Epithelial cell of prostate (primary cell): ENCODE results near the gene PTPN12.
"Not testable (repeated sequence)": the region's sequence is repeated elsewhere in the genome, so short reads cannot be mapped to it uniquely, and the experiment has no call there.

Experiments used
- DNase-seq: peaks from one replicate; pipeline ENCODE4 v3.0.0-alpha.2; 2011; ENCODE audit warnings: low read depth, low spot score
- H3K27ac ChIP-seq: fragments of 450-650 bp; 2 replicates; pipeline ENCODE4 v1.5.1; 2017; ENCODE audit warnings: mild to moderate bottlenecking

The PTPN12 gene

DNA sequence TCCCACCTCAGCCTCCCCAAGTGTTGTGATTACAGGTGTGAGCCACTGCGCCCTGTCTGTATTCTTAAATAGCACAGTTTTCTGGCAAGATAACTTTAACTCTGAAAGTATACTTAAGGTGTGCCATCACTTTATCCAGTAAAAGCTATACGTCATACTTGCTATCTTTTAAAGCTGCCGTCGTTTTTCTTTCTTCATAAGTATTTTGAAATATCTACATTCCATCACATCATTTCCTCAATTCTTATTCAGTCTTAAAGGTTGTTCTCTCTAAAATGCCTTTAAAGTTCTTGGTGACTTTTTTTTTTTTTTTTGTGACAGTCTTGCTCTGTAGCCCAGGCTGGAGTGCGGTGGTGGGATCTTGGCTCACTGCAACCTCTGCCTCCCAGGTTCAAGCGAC, 34.7 kb downstream of the PTPN12 start:
- DNase-seq = no peak
- H3K27ac ChIP-seq = no peak overlapping the region

GRCh38 chr7:77575187-77575586, 38.1 kb downstream of the PTPN12 start:
- DNase-seq = no peak
- H3K27ac ChIP-seq = no peak overlapping the region

- no peak overlapping the region for H3K27ac ChIP-seq
- no peak for DNase-seq
Observed at GRCh38 chr7:77576856-77577255, 39.8 kb downstream of the PTPN12 start.

- no peak for DNase-seq
- H3K27ac ChIP-seq = peak overlapping the region; percentile 58
Observed at GRCh38 chr7:77579797-77580196, 42.7 kb downstream of the PTPN12 start.

GRCh38 chr7:77580762-77581350, 43.8 kb downstream of the PTPN12 start:
- peak overlapping the region; percentile 58 for H3K27ac ChIP-seq
- no peak for DNase-seq

DNA sequence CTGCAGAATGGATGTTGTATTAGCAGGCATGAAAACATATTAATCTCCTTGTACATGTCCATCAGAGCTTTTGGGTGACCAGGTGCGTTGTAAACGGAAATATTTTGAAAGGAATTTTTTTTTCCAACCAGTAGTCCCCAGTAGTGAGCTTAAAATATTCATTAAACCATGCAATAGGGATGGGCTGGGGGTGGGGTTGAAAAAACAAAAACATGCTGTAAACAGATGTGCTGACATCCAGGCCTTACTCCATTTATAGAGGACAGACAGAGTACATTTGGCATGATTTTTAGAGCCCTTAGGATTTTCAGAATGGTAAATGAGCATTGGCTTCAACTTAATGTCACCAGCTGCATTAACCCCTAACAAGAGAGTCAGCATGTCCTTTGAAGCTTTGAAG, 50.2 kb downstream of the PTPN12 start:
- H3K27ac ChIP-seq = no peak overlapping the region

GRCh38 chr7:77600952-77601351, 63.9 kb downstream of the PTPN12 start:
- H3K27ac ChIP-seq = no peak overlapping the region
- no peak for DNase-seq

More for the DNA sequence above, 50.2 kb downstream of the PTPN12 start:
- DNase-seq = no peak

DNA sequence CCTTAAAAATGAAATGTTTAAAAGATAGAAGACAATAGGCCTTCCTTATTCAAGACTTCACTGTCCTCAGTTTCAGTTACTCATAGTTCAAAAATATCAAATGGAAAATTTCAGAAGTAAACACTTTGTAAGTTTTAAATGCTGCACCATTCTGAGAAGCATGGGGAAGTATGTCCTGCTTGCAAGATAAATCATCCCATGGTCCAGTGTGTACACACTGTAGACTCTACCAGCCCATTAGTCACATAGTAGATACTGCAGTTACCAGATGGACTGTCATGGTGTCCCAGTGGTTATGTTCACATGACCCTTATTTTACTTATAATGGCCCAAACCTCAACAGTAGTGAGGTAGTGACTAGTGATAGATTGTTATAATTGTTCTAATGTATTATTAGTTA, 69.5 kb downstream of the PTPN12 start:
- DNase-seq = no peak
- no peak overlapping the region for H3K27ac ChIP-seq

DNA sequence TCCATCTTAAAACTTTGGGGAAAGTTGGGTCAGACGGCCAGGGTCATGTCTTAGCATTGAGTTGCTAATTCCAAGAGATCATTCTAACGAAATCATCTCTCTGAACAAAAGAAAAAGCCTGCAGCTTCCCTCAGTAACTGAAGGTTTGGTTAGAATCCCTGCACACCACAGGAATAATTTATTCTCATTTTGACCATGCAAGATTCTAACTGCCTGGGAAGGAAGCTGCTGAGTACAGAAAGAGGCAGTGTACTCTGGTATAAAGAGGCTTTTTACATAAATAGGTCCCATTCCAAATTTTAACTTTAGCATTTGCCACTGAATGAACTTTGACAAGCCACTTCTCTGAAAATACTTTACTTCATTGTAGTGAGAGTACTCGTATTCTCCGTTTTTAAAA, 82.2 kb downstream of the PTPN12 start:
- DNase-seq = no peak
- no peak overlapping the region for H3K27ac ChIP-seq

DNA sequence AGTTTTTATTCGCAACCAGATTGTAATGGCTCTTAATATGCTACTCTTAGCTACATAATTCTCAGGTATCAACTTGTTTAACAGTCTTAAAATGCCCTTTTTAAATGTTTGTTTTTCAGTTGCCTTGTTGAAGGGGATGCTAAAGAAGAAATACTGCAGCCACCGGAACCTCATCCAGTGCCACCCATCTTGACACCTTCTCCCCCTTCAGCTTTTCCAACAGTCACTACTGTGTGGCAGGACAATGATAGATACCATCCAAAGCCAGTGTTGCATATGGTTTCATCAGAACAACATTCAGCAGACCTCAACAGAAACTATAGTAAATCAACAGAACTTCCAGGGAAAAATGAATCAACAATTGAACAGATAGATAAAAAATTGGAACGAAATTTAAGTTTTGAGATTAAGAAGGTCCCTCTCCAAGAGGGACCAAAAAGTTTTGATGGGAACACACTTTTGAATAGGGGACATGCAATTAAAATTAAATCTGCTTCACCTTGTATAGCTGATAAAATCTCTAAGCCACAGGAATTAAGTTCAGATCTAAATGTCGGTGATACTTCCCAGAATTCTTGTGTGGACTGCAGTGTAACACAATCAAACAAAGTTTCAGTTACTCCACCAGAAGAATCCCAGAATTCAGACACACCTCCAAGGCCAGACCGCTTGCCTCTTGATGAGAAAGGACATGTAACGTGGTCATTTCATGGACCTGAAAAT, 89.7 kb downstream of the PTPN12 start:
- H3K27ac ChIP-seq = peak overlapping the region; percentile 66
- DNase-seq = no peak

GRCh38 chr7:77627309-77627676, 90.2 kb downstream of the PTPN12 start:
- DNase-seq = no peak
- H3K27ac ChIP-seq = peak overlapping the region; percentile 66

GRCh38 chr7:77629797-77630196, 92.7 kb downstream of the PTPN12 start:
- H3K27ac ChIP-seq = no peak overlapping the region
- DNase-seq = no peak

DNA sequence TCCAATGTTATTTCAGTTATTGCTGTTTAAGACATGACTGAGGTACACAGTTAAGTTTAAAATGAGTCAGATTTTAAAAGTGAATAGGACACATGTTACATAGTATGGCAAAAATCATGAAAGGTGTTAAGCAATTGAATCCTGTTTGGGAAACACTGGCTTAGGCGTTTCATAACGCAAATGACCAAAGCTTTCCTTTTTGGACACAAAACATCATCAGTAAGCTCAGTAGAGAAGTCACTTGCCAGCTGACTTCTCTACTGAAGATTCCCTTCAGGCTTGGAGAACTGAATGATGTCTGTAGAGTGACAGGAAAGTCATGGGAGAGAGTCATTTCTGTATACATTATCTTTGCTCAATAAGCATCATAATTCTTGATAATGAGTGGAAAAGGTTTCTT, 94.7 kb downstream of the PTPN12 start:
- H3K27ac ChIP-seq = no peak overlapping the region
- DNase-seq = no peak

DNA sequence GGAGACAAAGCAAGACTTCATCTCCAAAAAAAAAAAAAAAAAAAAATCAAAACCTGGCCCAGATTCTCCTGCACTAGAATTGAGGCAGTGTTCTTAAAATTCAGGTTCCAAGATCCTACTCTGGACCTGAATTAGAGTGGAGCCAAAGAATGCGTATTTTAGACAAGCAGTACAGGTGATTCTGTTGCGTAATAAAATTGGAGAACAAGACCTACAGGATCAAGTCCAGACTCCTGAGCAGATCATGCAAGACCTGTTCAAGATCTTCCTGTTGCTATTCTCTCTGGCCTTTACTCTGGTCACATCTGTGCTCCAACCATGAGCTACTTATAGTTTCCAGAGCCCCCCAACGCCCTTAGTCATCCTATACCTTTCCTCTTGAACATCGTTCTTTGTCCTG, 107.7 kb downstream of the PTPN12 start:
- no peak overlapping the region for H3K27ac ChIP-seq
- DNase-seq = no peak

- no peak for DNase-seq
Observed at GRCh38 chr7:77648742-77649338, 111.7 kb downstream of the PTPN12 start.

DNA sequence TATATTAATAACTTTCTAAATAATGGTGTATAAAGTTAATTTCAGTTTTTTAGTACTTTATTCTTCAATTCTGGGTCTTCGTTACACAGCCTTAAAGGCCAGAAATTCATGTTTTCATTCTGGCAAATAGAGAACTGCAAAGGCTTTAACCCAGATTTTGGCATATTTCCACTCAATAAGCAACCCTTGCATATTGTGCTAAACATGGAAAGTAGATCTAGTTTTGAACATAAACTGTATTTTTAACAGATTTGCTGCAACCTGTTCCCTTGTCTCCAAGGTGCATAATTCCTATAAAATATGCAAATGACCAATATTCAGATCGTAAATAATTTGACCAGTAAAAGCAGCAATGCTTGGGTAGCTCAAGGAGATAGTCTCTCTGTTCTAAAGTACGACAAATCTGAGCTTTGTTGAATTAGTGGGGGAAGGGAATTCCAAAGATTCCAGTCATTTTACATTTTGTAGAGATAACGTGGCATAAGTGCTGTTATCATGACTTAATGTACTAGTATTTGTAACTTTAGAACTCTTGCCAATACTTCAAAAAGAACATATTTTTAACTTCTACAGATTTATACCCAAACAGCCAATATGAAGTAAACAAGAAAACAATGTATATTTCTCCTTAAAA, 112.7 kb downstream of the PTPN12 start:
- no peak for DNase-seq
- no peak overlapping the region for H3K27ac ChIP-seq

More at GRCh38 chr7:77648742-77649338, 111.7 kb downstream of the PTPN12 start:
- H3K27ac ChIP-seq = no peak overlapping the region

- no peak for DNase-seq
- H3K27ac ChIP-seq = no peak overlapping the region
Observed at GRCh38 chr7:77651575-77652162, 114.6 kb downstream of the PTPN12 start.

GRCh38 chr7:77652826-77653225, 115.7 kb downstream of the PTPN12 start:
- DNase-seq, H3K27ac ChIP-seq: not testable (repeated sequence)

GRCh38 chr7:77653572-77653971, 116.5 kb downstream of the PTPN12 start:
- H3K27ac ChIP-seq = no peak overlapping the region
- no peak for DNase-seq

- no peak for DNase-seq
- no peak overlapping the region for H3K27ac ChIP-seq
Observed at GRCh38 chr7:77655356-77655755, 118.3 kb downstream of the PTPN12 start.
